Stimulated activated naive CD8-positive, alpha-beta T cell treated with anti-CD3 and anti-CD28 coated beads, Interleukin-15, Interleukin-2, amounts not matched to agents 100 U/mL and 50 U/mL, for 24 hours (primary cell): Measurements from ENCODE around the gene VAPA.

Source experiments
- ATAC-seq: fragments of 150-1000 bp; cut with Tn5 transposase; one replicate; pipeline ENCODE4 v1.10.0; 2021
- DNase-seq: peaks from one replicate; pipeline ENCODE4 v3.0.0; 2021

Gene VAPA

GRCh38 chr18:9974279-9974915 is 60.6 kb downstream of the VAPA start:
- ATAC-seq (no peak), DNase-seq (no peak)

- DNase-seq (no peak), ATAC-seq (no peak)
These were observed 61.8 kb downstream of the VAPA start for GRCh38 chr18:9975658-9976057.

GRCh38 chr18:9982711-9983110 is 68.9 kb downstream of the VAPA start:
- ATAC-seq = no peak
- DNase-seq = no peak

- ATAC-seq (no peak), DNase-seq (no peak)
These were observed 70.3 kb downstream of the VAPA start for GRCh38 chr18:9984080-9984479.

- DNase-seq = no peak
- no peak for ATAC-seq
These were observed 71.8 kb downstream of the VAPA start for GRCh38 chr18:9985641-9986040.

- ATAC-seq (no peak), DNase-seq (no peak)
These were observed 72.5 kb downstream of the VAPA start for GRCh38 chr18:9986156-9986930.

- no peak for ATAC-seq
- no peak for DNase-seq
These were observed 73.5 kb downstream of the VAPA start for GRCh38 chr18:9987345-9987744.

- ATAC-seq (no peak), DNase-seq (no peak)
These were observed 74.1 kb downstream of the VAPA start for GRCh38 chr18:9987931-9988330.

GRCh38 chr18:9988665-9989064 is 74.8 kb downstream of the VAPA start:
- no peak for ATAC-seq

GRCh38 chr18:9989481-9989880 is 75.7 kb downstream of the VAPA start:
- ATAC-seq (no peak), DNase-seq (no peak)

More at GRCh38 chr18:9988665-9989064, 74.8 kb downstream of the VAPA start:
- no peak for DNase-seq

GRCh38 chr18:9991011-9992000 is 77.5 kb downstream of the VAPA start:
- ATAC-seq = no peak
- no peak for DNase-seq

GRCh38 chr18:9992300-9992972 is 78.6 kb downstream of the VAPA start:
- DNase-seq (no peak), ATAC-seq (no peak)

- DNase-seq = no peak
- no peak for ATAC-seq
These were observed 79.2 kb downstream of the VAPA start for GRCh38 chr18:9992973-9993520.

GRCh38 chr18:9993521-9994025 is 79.8 kb downstream of the VAPA start:
- ATAC-seq (no peak), DNase-seq (no peak)

- no peak for DNase-seq
- ATAC-seq = no peak
These were observed 80.3 kb downstream of the VAPA start for GRCh38 chr18:9994026-9994570.

- DNase-seq (no peak), ATAC-seq (no peak)
These were observed 81.0 kb downstream of the VAPA start for GRCh38 chr18:9994701-9995235.

- DNase-seq (no peak), ATAC-seq (no peak)
These were observed 81.8 kb downstream of the VAPA start for GRCh38 chr18:9995631-9996030.

- ATAC-seq = no peak
These were observed 82.3 kb downstream of the VAPA start for GRCh38 chr18:9996094-9996493.

GRCh38 chr18:9997711-9998110 is 83.9 kb downstream of the VAPA start:
- DNase-seq = no peak
- no peak for ATAC-seq

More at GRCh38 chr18:9996094-9996493, 82.3 kb downstream of the VAPA start:
- DNase-seq = no peak

GRCh38 chr18:9998330-9998729 is 84.5 kb downstream of the VAPA start:
- ATAC-seq (no peak), DNase-seq (no peak)

- ATAC-seq (no peak), DNase-seq (no peak)
These were observed 88.5 kb downstream of the VAPA start for GRCh38 chr18:10002280-10002679.
